IMR-90 (cell line): ENCODE data around the gene MAGI3.

Experiments used
- BHLHE40 ChIP-seq: fragments of 150-350 bp; IDR thresholded peaks from 2 replicates; pipeline ENCODE4 v1.6.1; 2016; ENCODE audit warnings: mild to moderate bottlenecking, low read depth, low read length
- CHD1 ChIP-seq: IDR thresholded peaks from 2 replicates; pipeline ENCODE4 v1.6.1; 2012; ENCODE audit warnings: low read depth, low read length, improper control_type of control experiment
- MXI1 ChIP-seq: IDR thresholded peaks from 2 replicates; pipeline ENCODE4 v1.6.1; 2012; ENCODE audit warnings: low read depth, mild to moderate bottlenecking, low read length, moderate library complexity, borderline replicate concordance
- POLR2A ChIP-seq: IDR thresholded peaks from 2 replicates; pipeline ENCODE4 v1.6.1; 2012; ENCODE audit warnings: mild to moderate bottlenecking, low read depth, low read length
- RAD21 ChIP-seq: IDR thresholded peaks from 2 replicates; pipeline ENCODE4 v1.6.1; 2012; ENCODE audit warnings: low read length, improper control_type of control experiment
- SMC3 ChIP-seq: fragments of 150-350 bp; IDR thresholded peaks from 2 replicates; pipeline ENCODE4 v1.6.1; 2016; ENCODE audit warnings: low read depth, mild to moderate bottlenecking, antibody characterized with exemption, low read length, moderate library complexity
- TF ChIP-seq, protein P1 (sequence below): conservative IDR thresholded peaks from 2 replicates; pipeline ENCODE4 v1.5.1; 2012; ENCODE audit warnings: mild to moderate bottlenecking, low read depth, low read length, improper control_type of control experiment
- TF ChIP-seq, protein P2 (sequence below): fragments of 150-350 bp; IDR thresholded peaks from 2 replicates; pipeline ENCODE4 v1.6.1; 2017; ENCODE audit warnings: mild to moderate bottlenecking, antibody characterized with exemption, low read length, low read depth

DNA sequence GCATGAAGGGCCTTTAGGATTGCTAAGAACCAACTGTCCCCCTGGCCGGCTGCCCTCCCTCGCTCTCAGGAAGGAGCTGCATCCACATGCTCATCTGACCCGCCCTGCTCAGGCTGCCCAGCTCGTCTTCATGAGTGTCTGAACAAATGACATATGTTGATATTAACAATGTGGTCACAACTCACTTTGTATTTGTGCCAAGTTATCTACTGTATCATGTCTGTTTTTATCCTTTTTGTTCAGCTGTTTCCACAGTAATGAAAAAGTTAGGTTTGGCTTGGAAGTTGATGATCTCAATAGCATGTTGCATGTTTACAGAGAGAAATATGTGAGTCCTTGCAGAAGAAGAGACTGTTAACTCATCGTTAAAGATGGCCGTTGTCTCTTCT is 293.8 kb downstream of the MAGI3 start:
- TF ChIP-seq, protein P1, sequence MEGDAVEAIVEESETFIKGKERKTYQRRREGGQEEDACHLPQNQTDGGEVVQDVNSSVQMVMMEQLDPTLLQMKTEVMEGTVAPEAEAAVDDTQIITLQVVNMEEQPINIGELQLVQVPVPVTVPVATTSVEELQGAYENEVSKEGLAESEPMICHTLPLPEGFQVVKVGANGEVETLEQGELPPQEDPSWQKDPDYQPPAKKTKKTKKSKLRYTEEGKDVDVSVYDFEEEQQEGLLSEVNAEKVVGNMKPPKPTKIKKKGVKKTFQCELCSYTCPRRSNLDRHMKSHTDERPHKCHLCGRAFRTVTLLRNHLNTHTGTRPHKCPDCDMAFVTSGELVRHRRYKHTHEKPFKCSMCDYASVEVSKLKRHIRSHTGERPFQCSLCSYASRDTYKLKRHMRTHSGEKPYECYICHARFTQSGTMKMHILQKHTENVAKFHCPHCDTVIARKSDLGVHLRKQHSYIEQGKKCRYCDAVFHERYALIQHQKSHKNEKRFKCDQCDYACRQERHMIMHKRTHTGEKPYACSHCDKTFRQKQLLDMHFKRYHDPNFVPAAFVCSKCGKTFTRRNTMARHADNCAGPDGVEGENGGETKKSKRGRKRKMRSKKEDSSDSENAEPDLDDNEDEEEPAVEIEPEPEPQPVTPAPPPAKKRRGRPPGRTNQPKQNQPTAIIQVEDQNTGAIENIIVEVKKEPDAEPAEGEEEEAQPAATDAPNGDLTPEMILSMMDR: no peak
- no peak for TF ChIP-seq POLR2A
- no peak for TF ChIP-seq CHD1
- no peak for TF ChIP-seq RAD21
- TF ChIP-seq MXI1: 0 out of 2 replicates have a peak, but pooled peaks have one; percentile 14
- TF ChIP-seq BHLHE40: no peak
- TF ChIP-seq, protein P2, sequence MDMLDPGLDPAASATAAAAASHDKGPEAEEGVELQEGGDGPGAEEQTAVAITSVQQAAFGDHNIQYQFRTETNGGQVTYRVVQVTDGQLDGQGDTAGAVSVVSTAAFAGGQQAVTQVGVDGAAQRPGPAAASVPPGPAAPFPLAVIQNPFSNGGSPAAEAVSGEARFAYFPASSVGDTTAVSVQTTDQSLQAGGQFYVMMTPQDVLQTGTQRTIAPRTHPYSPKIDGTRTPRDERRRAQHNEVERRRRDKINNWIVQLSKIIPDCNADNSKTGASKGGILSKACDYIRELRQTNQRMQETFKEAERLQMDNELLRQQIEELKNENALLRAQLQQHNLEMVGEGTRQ: no peak
- TF ChIP-seq SMC3: no peak
